HUES64 (cell line): Measurements from ENCODE around the gene SAMD14.

Experiments used
- H3K27ac ChIP-seq: 2 replicates; pipeline ENCODE4 v1.7.0; 2013; ENCODE audit warnings: low read depth, low read length, inconsistent platforms
- H3K27me3 ChIP-seq: 2 replicates; pipeline ENCODE4 v1.6.1; 2013; ENCODE audit warnings: mild to moderate bottlenecking, low read length; ENCODE audit not compliant: insufficient read depth
- H3K36me3 ChIP-seq: 2 replicates; pipeline ENCODE4 v1.6.1; 2013; ENCODE audit warnings: mild to moderate bottlenecking, low read length; ENCODE audit not compliant: insufficient read depth
- H3K4me1 ChIP-seq: 2 replicates; pipeline ENCODE4 v1.6.1; 2013; ENCODE audit warnings: mild to moderate bottlenecking, low read length, moderate library complexity; ENCODE audit not compliant: insufficient read depth
- H3K4me3 ChIP-seq: 2 replicates; pipeline ENCODE4 v1.5.1; 2013; ENCODE audit warnings: mild to moderate bottlenecking, low read length, moderate library complexity
- H3K9ac ChIP-seq: 2 replicates; pipeline ENCODE4 v1.6.1; 2013; ENCODE audit warnings: mild to moderate bottlenecking, low read depth, low read length
- H3K9me3 ChIP-seq: 2 replicates; pipeline ENCODE4 v1.6.1; 2013; ENCODE audit warnings: low read depth, low read length; ENCODE audit not compliant: insufficient read depth
- WGBS: fragments of 150-250, 120-280 bp; methylation state at CpG from one replicate; pipeline ENCODE4 v1.1.7; 2013; ENCODE audit warnings: missing lambda C conversion rate; 5-methylcytosine and 5-hydroxymethylcytosine counted together

Gene SAMD14

GRCh38 chr17:50076591-50077235 lies 53.2 kb downstream of the SAMD14 start:
- Histone ChIP-seq H3K4me1 (no peaks in the 10 kb centered on the region), H3K27ac (no peak overlapping the region), H3K27me3 (no peaks in the 10 kb centered on the region), H3K9me3 (no peaks in the 10 kb centered on the region), H3K4me3 (no peak overlapping the region), H3K9ac (no peak overlapping the region), H3K36me3 (peaks cover 43% of the 10 kb centered on the region; the same call in 1 of the 2 replicates)
- WGBS: 69% methylated on average over 39 of the region's 39 CpGs

- WGBS: 88% methylated on average over 16 of the region's 16 CpGs
- Histone ChIP-seq H3K27ac (no peak overlapping the region), H3K4me1 (no peaks in the 10 kb centered on the region), H3K4me3 (no peak overlapping the region), H3K27me3 (no peaks in the 10 kb centered on the region), H3K36me3 (peaks cover 41% of the 10 kb centered on the region; the same call in 1 of the 2 replicates), H3K9me3 (no peaks in the 10 kb centered on the region), H3K9ac (no peak overlapping the region)
Observed at GRCh38 chr17:50076221-50076590, 53.8 kb downstream of the SAMD14 start.

- peaks cover 40% of the 10 kb centered on the region; the same call in 1 of the 2 replicates for H3K36me3 ChIP-seq
- WGBS: 96% methylated on average over 16 of the region's 16 CpGs
Observed at GRCh38 chr17:50075446-50076032, 54.4 kb downstream of the SAMD14 start.

GRCh38 chr17:50074227-50074626 lies 55.7 kb downstream of the SAMD14 start:
- no peaks in the 10 kb centered on the region for H3K4me1 ChIP-seq
- no peaks in the 10 kb centered on the region for H3K27me3 ChIP-seq
- WGBS: 95% methylated on average over 6 of the region's 6 CpGs
- no peak overlapping the region for H3K27ac ChIP-seq
- H3K4me3 ChIP-seq: no peak overlapping the region
- no peaks in the 10 kb centered on the region for H3K9me3 ChIP-seq
- peaks cover 40% of the 10 kb centered on the region; the same call in 1 of the 2 replicates for H3K36me3 ChIP-seq
- H3K9ac ChIP-seq: no peak overlapping the region

More at GRCh38 chr17:50075446-50076032, 54.4 kb downstream of the SAMD14 start:
- Histone ChIP-seq H3K9me3 (no peaks in the 10 kb centered on the region), H3K9ac (no peak overlapping the region), H3K27ac (no peak overlapping the region), H3K27me3 (no peaks in the 10 kb centered on the region), H3K4me3 (no peak overlapping the region), H3K4me1 (no peaks in the 10 kb centered on the region)

- H3K27ac ChIP-seq: no peak overlapping the region
- peaks cover 31% of the 10 kb centered on the region; the same call in 1 of the 2 replicates for H3K36me3 ChIP-seq
- 88% methylated on average over 1 of the region's 1 CpG for WGBS
Observed at GRCh38 chr17:50072925-50073324, 57.0 kb downstream of the SAMD14 start.

GRCh38 chr17:50072130-50072529 lies 57.8 kb downstream of the SAMD14 start:
- Histone ChIP-seq H3K4me3 (no peak overlapping the region), H3K9ac (no peak overlapping the region), H3K36me3 (peaks cover 29% of the 10 kb centered on the region; the same call in 1 of the 2 replicates), H3K27me3 (no peaks in the 10 kb centered on the region), H3K9me3 (no peaks in the 10 kb centered on the region), H3K4me1 (no peaks in the 10 kb centered on the region), H3K27ac (no peak overlapping the region)
- 91% methylated on average over 3 of the region's 3 CpGs for WGBS

More at GRCh38 chr17:50072925-50073324, 57.0 kb downstream of the SAMD14 start:
- no peaks in the 10 kb centered on the region for H3K27me3 ChIP-seq
- H3K4me3 ChIP-seq: no peak overlapping the region
- no peak overlapping the region for H3K9ac ChIP-seq
- no peaks in the 10 kb centered on the region for H3K4me1 ChIP-seq
- no peaks in the 10 kb centered on the region for H3K9me3 ChIP-seq

- H3K9ac ChIP-seq: no peak overlapping the region
- H3K27ac ChIP-seq: no peak overlapping the region
- no peaks in the 10 kb centered on the region for H3K9me3 ChIP-seq
- no peak overlapping the region for H3K4me3 ChIP-seq
- peaks cover 29% of the 10 kb centered on the region; the same call in 1 of the 2 replicates for H3K36me3 ChIP-seq
- no peaks in the 10 kb centered on the region for H3K27me3 ChIP-seq
- H3K4me1 ChIP-seq: no peaks in the 10 kb centered on the region
- WGBS: 95% methylated on average over 4 of the region's 6 CpGs
Observed at GRCh38 chr17:50071692-50072091, 58.3 kb downstream of the SAMD14 start.

- Histone ChIP-seq H3K36me3 (peaks cover 29% of the 10 kb centered on the region; the same call in 1 of the 2 replicates), H3K4me1 (no peaks in the 10 kb centered on the region)
- 96% methylated on average over 16 of the region's 16 CpGs for WGBS
Observed at GRCh38 chr17:50070908-50071680, 58.9 kb downstream of the SAMD14 start.

GRCh38 chr17:50067996-50068395 lies 62.0 kb downstream of the SAMD14 start:
- H3K27ac ChIP-seq: no peak overlapping the region
- H3K4me1 ChIP-seq: no peaks in the 10 kb centered on the region; the same call in 1 of the 2 replicates
- 94% methylated on average over 13 of the region's 13 CpGs for WGBS
- no peak overlapping the region for H3K9ac ChIP-seq
- H3K27me3 ChIP-seq: no peaks in the 10 kb centered on the region
- H3K36me3 ChIP-seq: peaks cover 18% of the 10 kb centered on the region; the same call in 1 of the 2 replicates
- no peaks in the 10 kb centered on the region for H3K9me3 ChIP-seq
- H3K4me3 ChIP-seq: no peak overlapping the region

More at GRCh38 chr17:50070908-50071680, 58.9 kb downstream of the SAMD14 start:
- no peaks in the 10 kb centered on the region for H3K27me3 ChIP-seq
- no peaks in the 10 kb centered on the region for H3K9me3 ChIP-seq
- H3K27ac ChIP-seq: no peak overlapping the region
- no peak overlapping the region for H3K9ac ChIP-seq
- H3K4me3 ChIP-seq: no peak overlapping the region

- WGBS: 98% methylated on average over 2 of the region's 2 CpGs
- no peak overlapping the region for H3K9ac ChIP-seq
- no peaks in the 10 kb centered on the region for H3K27me3 ChIP-seq
- no peaks in the 10 kb centered on the region; the same call in 1 of the 2 replicates for H3K4me1 ChIP-seq
- no peaks in the 10 kb centered on the region for H3K9me3 ChIP-seq
- H3K27ac ChIP-seq: no peak overlapping the region
- no peak overlapping the region for H3K4me3 ChIP-seq
- H3K36me3 ChIP-seq: peaks cover 17% of the 10 kb centered on the region; the same call in 1 of the 2 replicates
Observed at GRCh38 chr17:50066995-50067394, 63.0 kb downstream of the SAMD14 start.

GRCh38 chr17:50065056-50065455 lies 64.9 kb downstream of the SAMD14 start:
- H3K9ac ChIP-seq: no peak overlapping the region
- H3K4me1 ChIP-seq: no peaks in the 10 kb centered on the region; the same call in 1 of the 2 replicates
- no peak overlapping the region for H3K27ac ChIP-seq
- H3K36me3 ChIP-seq: peaks cover 7% of the 10 kb centered on the region; the same call in 1 of the 2 replicates
- no peaks in the 10 kb centered on the region for H3K9me3 ChIP-seq
- H3K4me3 ChIP-seq: no peak overlapping the region
- 91% methylated on average over 2 of the region's 3 CpGs for WGBS
- H3K27me3 ChIP-seq: no peaks in the 10 kb centered on the region
